G401.6 (cell line): ENCODE results near the gene BTBD6.

ENCODE experiments used
- FAIRE-seq: peaks from 2 replicates; lab custom pipeline; 2012; peaks lifted over from hg19 to GRCh38; lab: Jason Lieb, UNC

BTBD6 gene

GRCh38 chr14:105229099-105229655 is 19.2 kb upstream of the BTBD6 start:
- no peak for FAIRE-seq

GRCh38 chr14:105240811-105241576 is 7.3 kb upstream of the BTBD6 start:
- no peak for FAIRE-seq

- FAIRE-seq, result no peak
Measured at GRCh38 chr14:105241641-105242040, 6.7 kb upstream of the BTBD6 start.

- FAIRE-seq, result no peak
Measured at GRCh38 chr14:105244334-105244733, 4.0 kb upstream of the BTBD6 start.

- FAIRE-seq, result no peak
Measured at GRCh38 chr14:105247026-105247425, 1.3 kb upstream of the BTBD6 start.

- no peak for FAIRE-seq
Measured at GRCh38 chr14:105247715-105248367, 492 bp upstream of the BTBD6 start.

GRCh38 chr14:105249182-105250007 is 1.1 kb downstream of the BTBD6 start:
- FAIRE-seq, result no peak

- FAIRE-seq, result no peak
Measured at GRCh38 chr14:105250008-105250366, 1.7 kb downstream of the BTBD6 start.

GRCh38 chr14:105250986-105251385 is 2.7 kb downstream of the BTBD6 start:
- FAIRE-seq, result no peak

- no peak for FAIRE-seq
Measured at GRCh38 chr14:105251920-105252319, 3.6 kb downstream of the BTBD6 start.

GRCh38 chr14:105252552-105253328 is 4.4 kb downstream of the BTBD6 start:
- no peak for FAIRE-seq

GRCh38 chr14:105253329-105253682 is 5.0 kb downstream of the BTBD6 start:
- FAIRE-seq, result no peak

GRCh38 chr14:105255021-105255507 is 6.7 kb downstream of the BTBD6 start:
- no peak for FAIRE-seq

GRCh38 chr14:105256292-105256960 is 8.1 kb downstream of the BTBD6 start:
- FAIRE-seq, result no peak

- no peak for FAIRE-seq
Measured at GRCh38 chr14:105257464-105257863, 9.1 kb downstream of the BTBD6 start.

GRCh38 chr14:105258846-105259245 is 10.5 kb downstream of the BTBD6 start:
- no peak for FAIRE-seq

GRCh38 chr14:105260959-105261358 is 12.6 kb downstream of the BTBD6 start:
- no peak for FAIRE-seq

- no peak for FAIRE-seq
Measured at GRCh38 chr14:105261781-105262180, 13.4 kb downstream of the BTBD6 start.

- no peak for FAIRE-seq
Measured at GRCh38 chr14:105267820-105268548, 19.7 kb downstream of the BTBD6 start.

- no peak for FAIRE-seq
Measured at GRCh38 chr14:105268736-105269354, 20.5 kb downstream of the BTBD6 start.
